Endodermal cell (in vitro differentiated cells): ENCODE measurements around the gene RIOK3. TPM values are rescaled to one million over a fixed set of nuclear protein-coding genes. Genes with fewer than 3 reads are reported as not detected.

ENCODE experiments used
- DNase-seq: peaks from one replicate; pipeline ENCODE4 v3.0.0-alpha.2; 2017
- H3K27ac ChIP-seq: 2 replicates; pipeline ENCODE4 v1.5.1; 2013; ENCODE audit warnings: mild to moderate bottlenecking, low read depth, low read length, moderate library complexity
- H3K27me3 ChIP-seq: 2 replicates; pipeline ENCODE4 v1.6.1; 2013; ENCODE audit warnings: mild to moderate bottlenecking, low read length, moderate library complexity; ENCODE audit not compliant: insufficient read depth, control insufficient read depth, poor library complexity, severe bottlenecking
- H3K36me3 ChIP-seq: 2 replicates; pipeline ENCODE4 v1.7.0; 2013; ENCODE audit warnings: mild to moderate bottlenecking, low read length, moderate library complexity; ENCODE audit not compliant: control insufficient read depth, insufficient read depth
- H3K4me1 ChIP-seq: one replicate; pipeline ENCODE4 v1.7.0; 2013; ENCODE audit warnings: low read length; ENCODE audit not compliant: control insufficient read depth, insufficient read depth
- H3K4me3 ChIP-seq: 2 replicates; pipeline ENCODE4 v1.5.1; 2013; ENCODE audit warnings: mild to moderate bottlenecking, low read length, moderate library complexity
- H3K9ac ChIP-seq: 2 replicates; pipeline ENCODE4 v1.6.1; 2013; ENCODE audit warnings: mild to moderate bottlenecking, low read length, moderate library complexity; ENCODE audit not compliant: poor library complexity, severe bottlenecking; ENCODE audit errors: extremely low read depth
- H3K9me3 ChIP-seq: 2 replicates; pipeline ENCODE4 v1.6.1; 2013; ENCODE audit warnings: mild to moderate bottlenecking, low read length, moderate library complexity; ENCODE audit not compliant: control insufficient read depth
- H3K27ac Mint-ChIP-seq: 2 replicates; pipeline ENCODE4 v1.8.0; 2020; ENCODE audit warnings: mixed read lengths
- H3K27me3 Mint-ChIP-seq: 2 replicates; pipeline ENCODE4 v1.8.0; 2021; ENCODE audit warnings: mild to moderate bottlenecking, mixed read lengths; ENCODE audit not compliant: insufficient read depth
- H3K36me3 Mint-ChIP-seq: 2 replicates; pipeline ENCODE4 v1.8.0; 2020; ENCODE audit warnings: low read depth, mixed read lengths
- H3K4me1 Mint-ChIP-seq: 2 replicates; pipeline ENCODE4 v1.8.0; 2020; ENCODE audit warnings: mixed read lengths
- H3K4me3 Mint-ChIP-seq: 2 replicates; pipeline ENCODE4 v1.8.0; 2020; ENCODE audit warnings: mild to moderate bottlenecking, moderate library complexity, mixed read lengths
- H3K9me3 Mint-ChIP-seq: 2 replicates; pipeline ENCODE4 v1.8.0; 2020; ENCODE audit warnings: mild to moderate bottlenecking, mixed read lengths
- WGBS, 2 experiments: methylation state at CpG; one replicate each; pipeline versions ENCODE4 v1.1.5 to v1.1.7; 2013; ENCODE audit warnings: missing lambda C conversion rate in 2 of 2, mixed read lengths in 1 of 2; ENCODE audit not compliant: insufficient coverage in 1 of 2, insufficient read length in 1 of 2; 5-methylcytosine and 5-hydroxymethylcytosine counted together
- long read RNA-seq, 4 experiments: library from polyadenylated mRNA in 2 of 4; library from RNA in 1 of 4; library from capped mRNA in 1 of 4; stranded (forward) in 3 of 4; unstranded in 1 of 4; transcript quantifications; one replicate each; pipeline ENCODE4 v2.0.0, GENCODE V29; 2020 to 2021; ENCODE audit warnings: inconsistent platforms in 1 of 4
- polyA plus RNA-seq, 2 experiments: library from polyadenylated mRNA; stranded (reverse); fragments of 50-300 nt; gene quantifications; one replicate each; pipeline ENCODE4 v1.2.3, GENCODE V29; 2013
- total RNA-seq, 2 donors: library from RNA; stranded (reverse); fragmentation: NEBNext Ultra II Directional in 1 of 2; extraction: Animal tissue kit (Norgen Biotek cat#: 25700) in 1 of 2; gene quantifications; 2 replicates in 1 of 2; 3 replicates in 1 of 2; pipeline ENCODE4 v1.2.1, GENCODE V29; 2021
- TF ChIP-seq, protein P1 (sequence below): fragments of 200-600 bp; sonication (generic); conservative IDR thresholded peaks from 2 replicates; pipeline ENCODE4 v1.5.0; 2021; ENCODE audit warnings: antibody characterized with exemption, mild to moderate bottlenecking

Gene RIOK3
- 10 to 100 TPM; 31.2 to 45.0 TPM for total RNA-seq
- 51.2 TPM for polyA plus RNA-seq (2013, experiment 1 of 2)
- polyA plus RNA-seq (2013, experiment 2 of 2): 49.9 TPM
- long read RNA-seq, experiment 1, full-length matches to known transcripts: 6 of 12 reads
- long read RNA-seq, experiment 1, partial matches to known transcripts: 5 of 12 reads
- long read RNA-seq, experiment 1, other reads (novel, unspliced or antisense): 1 of 12 reads
- long read RNA-seq, experiment 2, full-length matches to known transcripts: 40 of 64 reads
- long read RNA-seq, experiment 2, partial matches to known transcripts: 4 of 64 reads
- long read RNA-seq, experiment 2, other reads (novel, unspliced or antisense): 20 of 64 reads
- long read RNA-seq, experiment 3, full-length matches to known transcripts: 80 of 102 reads
- long read RNA-seq, experiment 3, partial matches to known transcripts: 10 of 102 reads
- long read RNA-seq, experiment 3, other reads (novel, unspliced or antisense): 12 of 102 reads
- long read RNA-seq, experiment 4, full-length matches to known transcripts: 3 of 13 reads
- long read RNA-seq, experiment 4, partial matches to known transcripts: 4 of 13 reads
- long read RNA-seq, experiment 4, other reads (novel, unspliced or antisense): 6 of 13 reads

- H3K9ac ChIP-seq: peak within 1 kb of the TSS; percentile 82
- H3K27me3 ChIP-seq: no peaks in the 10 kb centered on the region
- H3K27ac Mint-ChIP-seq: peak within 1 kb of the TSS; percentile 94
- H3K27ac ChIP-seq: peak within 1 kb of the TSS; percentile 58
- TF ChIP-seq, protein P1, sequence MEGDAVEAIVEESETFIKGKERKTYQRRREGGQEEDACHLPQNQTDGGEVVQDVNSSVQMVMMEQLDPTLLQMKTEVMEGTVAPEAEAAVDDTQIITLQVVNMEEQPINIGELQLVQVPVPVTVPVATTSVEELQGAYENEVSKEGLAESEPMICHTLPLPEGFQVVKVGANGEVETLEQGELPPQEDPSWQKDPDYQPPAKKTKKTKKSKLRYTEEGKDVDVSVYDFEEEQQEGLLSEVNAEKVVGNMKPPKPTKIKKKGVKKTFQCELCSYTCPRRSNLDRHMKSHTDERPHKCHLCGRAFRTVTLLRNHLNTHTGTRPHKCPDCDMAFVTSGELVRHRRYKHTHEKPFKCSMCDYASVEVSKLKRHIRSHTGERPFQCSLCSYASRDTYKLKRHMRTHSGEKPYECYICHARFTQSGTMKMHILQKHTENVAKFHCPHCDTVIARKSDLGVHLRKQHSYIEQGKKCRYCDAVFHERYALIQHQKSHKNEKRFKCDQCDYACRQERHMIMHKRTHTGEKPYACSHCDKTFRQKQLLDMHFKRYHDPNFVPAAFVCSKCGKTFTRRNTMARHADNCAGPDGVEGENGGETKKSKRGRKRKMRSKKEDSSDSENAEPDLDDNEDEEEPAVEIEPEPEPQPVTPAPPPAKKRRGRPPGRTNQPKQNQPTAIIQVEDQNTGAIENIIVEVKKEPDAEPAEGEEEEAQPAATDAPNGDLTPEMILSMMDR: no peak
- WGBS, 2 experiments: 4 to 7% methylated on average over 38 to 60 of the region's 60 CpGs
- peaks cover 13% of the 10 kb centered on the region for H3K4me1 Mint-ChIP-seq
- no peaks in the 10 kb centered on the region for H3K9me3 Mint-ChIP-seq
- H3K4me3 ChIP-seq: peak within 1 kb of the TSS; percentile 94
- H3K4me1 ChIP-seq: no peaks in the 10 kb centered on the region
- H3K36me3 ChIP-seq: peaks cover 21% of the 10 kb centered on the region
- H3K36me3 Mint-ChIP-seq: peaks cover 9% of the 10 kb centered on the region
- peaks cover 3% of the 10 kb centered on the region for H3K27me3 Mint-ChIP-seq
- H3K9me3 ChIP-seq: no peaks in the 10 kb centered on the region
- DNase-seq: peak; percentile 99
- peak within 1 kb of the TSS; percentile 99 for H3K4me3 Mint-ChIP-seq
Observed at GRCh38 chr18:23452728-23453679, at the start of gene RIOK3. RIOK3 (plus strand) TSS chr18:23453287; CDS start chr18:23453440, 153 bp downstream.

- Histone ChIP-seq H3K27ac (no peak overlapping the region), H3K36me3 (no peaks in the 10 kb centered on the region), H3K4me3 (no peak overlapping the region), H3K4me1 (no peaks in the 10 kb centered on the region), H3K9ac (no peak overlapping the region), H3K9me3 (no peaks in the 10 kb centered on the region), H3K27me3 (no peaks in the 10 kb centered on the region)
- Mint-ChIP-seq H3K27me3 (no peaks in the 10 kb centered on the region), H3K4me1 (peaks cover 22% of the 10 kb centered on the region), H3K9me3 (no peaks in the 10 kb centered on the region), H3K4me3 (no peak overlapping the region), H3K27ac (no peak overlapping the region), H3K36me3 (peaks cover 9% of the 10 kb centered on the region)
- WGBS, 2 experiments: 91 to 93% methylated on average over 8 of the region's 8 CpGs
- TF ChIP-seq, protein P1: no peak
- no peak for DNase-seq
Observed at GRCh38 chr18:23403310-23403709, 49.8 kb upstream of the RIOK3 start.

GRCh38 chr18:23405636-23406035 lies 47.5 kb upstream of the RIOK3 start:
- no peak for DNase-seq
- no peaks in the 10 kb centered on the region for H3K27me3 ChIP-seq
- Mint-ChIP-seq H3K9me3 (no peaks in the 10 kb centered on the region), H3K4me3 (no peak overlapping the region), H3K4me1 (peaks cover 11% of the 10 kb centered on the region), H3K27me3 (no peaks in the 10 kb centered on the region), H3K27ac (no peak overlapping the region), H3K36me3 (peaks cover 9% of the 10 kb centered on the region)
- no peak overlapping the region for H3K27ac ChIP-seq
- no peaks in the 10 kb centered on the region for H3K9me3 ChIP-seq
- H3K4me3 ChIP-seq: no peak overlapping the region
- 92 to 95% methylated on average over 1 of the region's 1 CpG for WGBS, 2 experiments
- no peaks in the 10 kb centered on the region for H3K4me1 ChIP-seq
- no peak overlapping the region for H3K9ac ChIP-seq
- H3K36me3 ChIP-seq: no peaks in the 10 kb centered on the region
- TF ChIP-seq, protein P1: no peak
